ENCODE data around the gene NEU2.
"Not testable (repeated sequence)": the region's sequence is repeated elsewhere in the genome, so short reads cannot be mapped to it uniquely, and the experiment has no call there.

NEU2 gene

GRCh38 chr2:233012301-233012971 is 20.0 kb upstream of the NEU2 start:
- Histone ChIP-seq H3K36me3 (ENCODE audit: control insufficient read depth, insufficient read depth, low read length) (no peaks in the 10 kb centered on the region), H3K4me3 (ENCODE audit: low read depth, low read length) (no peak overlapping the region), H3K4me1 (ENCODE audit: control insufficient read depth, insufficient read depth, low read length) (no peaks in the 10 kb centered on the region), H3K9ac (ENCODE audit: low read depth, low read length) (no peak overlapping the region), H3K27me3 (ENCODE audit: control insufficient read depth, insufficient read depth, low read length) (no peaks in the 10 kb centered on the region), H3K9me3 (ENCODE audit: control insufficient read depth, insufficient read depth, low read length) (no peaks in the 10 kb centered on the region)

GRCh38 chr2:233013027-233013461 is 19.4 kb upstream of the NEU2 start, which contains the start of gene NGEF:
NGEF (minus strand) TSS chr2:233013256; CDS start chr2:232974890, 38,366 bp downstream.
- no peaks in the 10 kb centered on the region for H3K9me3 ChIP-seq (ENCODE audit: control insufficient read depth, insufficient read depth, low read length)
- no peak within 1 kb of the TSS for H3K9ac ChIP-seq (ENCODE audit: low read depth, low read length)
- H3K36me3 ChIP-seq (ENCODE audit: control insufficient read depth, insufficient read depth, low read length): no peaks in the 10 kb centered on the region
- no peaks in the 10 kb centered on the region for H3K4me1 ChIP-seq (ENCODE audit: control insufficient read depth, insufficient read depth, low read length)
- H3K27me3 ChIP-seq (ENCODE audit: control insufficient read depth, insufficient read depth, low read length): no peaks in the 10 kb centered on the region
- no peak within 1 kb of the TSS for H3K4me3 ChIP-seq (ENCODE audit: low read depth, low read length)

- Histone ChIP-seq H3K9ac (ENCODE audit: low read depth, low read length) (no peak overlapping the region), H3K9me3 (ENCODE audit: control insufficient read depth, insufficient read depth, low read length) (no peaks in the 10 kb centered on the region), H3K27me3 (ENCODE audit: control insufficient read depth, insufficient read depth, low read length) (no peaks in the 10 kb centered on the region), H3K4me3 (ENCODE audit: low read depth, low read length) (no peak overlapping the region), H3K36me3 (ENCODE audit: control insufficient read depth, insufficient read depth, low read length) (no peaks in the 10 kb centered on the region), H3K4me1 (ENCODE audit: control insufficient read depth, insufficient read depth, low read length) (no peaks in the 10 kb centered on the region)
Observed at GRCh38 chr2:233013650-233014049, 18.8 kb upstream of the NEU2 start.

GRCh38 chr2:233015019-233015645 is 17.3 kb upstream of the NEU2 start:
- no peaks in the 10 kb centered on the region for H3K27me3 ChIP-seq (ENCODE audit: control insufficient read depth, insufficient read depth, low read length)
- H3K9me3 ChIP-seq (ENCODE audit: control insufficient read depth, insufficient read depth, low read length): no peaks in the 10 kb centered on the region
- H3K36me3 ChIP-seq (ENCODE audit: control insufficient read depth, insufficient read depth, low read length): no peaks in the 10 kb centered on the region
- H3K4me1 ChIP-seq (ENCODE audit: control insufficient read depth, insufficient read depth, low read length): no peaks in the 10 kb centered on the region
- no peak overlapping the region for H3K4me3 ChIP-seq (ENCODE audit: low read depth, low read length)
- H3K9ac ChIP-seq (ENCODE audit: low read depth, low read length): no peak overlapping the region

GRCh38 chr2:233017947-233018346 is 14.5 kb upstream of the NEU2 start:
- Histone ChIP-seq H3K27me3 (ENCODE audit: control insufficient read depth, insufficient read depth, low read length) (no peaks in the 10 kb centered on the region), H3K4me3 (ENCODE audit: low read depth, low read length) (no peak overlapping the region), H3K36me3 (ENCODE audit: control insufficient read depth, insufficient read depth, low read length) (no peaks in the 10 kb centered on the region), H3K9ac (ENCODE audit: low read depth, low read length) (no peak overlapping the region), H3K4me1 (ENCODE audit: control insufficient read depth, insufficient read depth, low read length) (no peaks in the 10 kb centered on the region), H3K9me3 (ENCODE audit: control insufficient read depth, insufficient read depth, low read length) (no peaks in the 10 kb centered on the region)

- H3K36me3 ChIP-seq (ENCODE audit: control insufficient read depth, insufficient read depth, low read length); H3K4me3 ChIP-seq (ENCODE audit: low read depth, low read length); H3K9me3 ChIP-seq (ENCODE audit: control insufficient read depth, insufficient read depth, low read length); H3K27me3 ChIP-seq (ENCODE audit: control insufficient read depth, insufficient read depth, low read length); H3K4me1 ChIP-seq (ENCODE audit: control insufficient read depth, insufficient read depth, low read length); H3K9ac ChIP-seq (ENCODE audit: low read depth, low read length): not testable (repeated sequence)
Observed at GRCh38 chr2:233019610-233020009, 12.9 kb upstream of the NEU2 start.

- Histone ChIP-seq H3K27me3 (ENCODE audit: control insufficient read depth, insufficient read depth, low read length) (no peaks in the 10 kb centered on the region), H3K9me3 (ENCODE audit: control insufficient read depth, insufficient read depth, low read length) (no peaks in the 10 kb centered on the region), H3K4me1 (ENCODE audit: control insufficient read depth, insufficient read depth, low read length) (no peaks in the 10 kb centered on the region), H3K36me3 (ENCODE audit: control insufficient read depth, insufficient read depth, low read length) (no peaks in the 10 kb centered on the region), H3K4me3 (ENCODE audit: low read depth, low read length) (no peak overlapping the region), H3K9ac (ENCODE audit: low read depth, low read length) (no peak overlapping the region)
Observed at GRCh38 chr2:233020454-233020853, 12.0 kb upstream of the NEU2 start.

GRCh38 chr2:233021771-233022170 is 10.7 kb upstream of the NEU2 start:
- no peaks in the 10 kb centered on the region for H3K27me3 ChIP-seq (ENCODE audit: control insufficient read depth, insufficient read depth, low read length)
- peaks cover 3% of the 10 kb centered on the region for H3K4me1 ChIP-seq (ENCODE audit: control insufficient read depth, insufficient read depth, low read length)
- no peaks in the 10 kb centered on the region for H3K36me3 ChIP-seq (ENCODE audit: control insufficient read depth, insufficient read depth, low read length)
- H3K9me3 ChIP-seq (ENCODE audit: control insufficient read depth, insufficient read depth, low read length): no peaks in the 10 kb centered on the region
- no peak overlapping the region for H3K4me3 ChIP-seq (ENCODE audit: low read depth, low read length)
- no peak overlapping the region for H3K9ac ChIP-seq (ENCODE audit: low read depth, low read length)

- Histone ChIP-seq H3K9me3 (ENCODE audit: control insufficient read depth, insufficient read depth, low read length) (no peaks in the 10 kb centered on the region), H3K4me1 (ENCODE audit: control insufficient read depth, insufficient read depth, low read length) (peaks cover 3% of the 10 kb centered on the region), H3K36me3 (ENCODE audit: control insufficient read depth, insufficient read depth, low read length) (no peaks in the 10 kb centered on the region), H3K9ac (ENCODE audit: low read depth, low read length) (no peak overlapping the region), H3K4me3 (ENCODE audit: low read depth, low read length) (no peak overlapping the region), H3K27me3 (ENCODE audit: control insufficient read depth, insufficient read depth, low read length) (no peaks in the 10 kb centered on the region)
Observed at GRCh38 chr2:233022561-233022960, 9.9 kb upstream of the NEU2 start.

GRCh38 chr2:233023007-233023760 is 9.3 kb upstream of the NEU2 start:
- peaks cover 3% of the 10 kb centered on the region for H3K4me1 ChIP-seq (ENCODE audit: control insufficient read depth, insufficient read depth, low read length)
- no peaks in the 10 kb centered on the region for H3K36me3 ChIP-seq (ENCODE audit: control insufficient read depth, insufficient read depth, low read length)
- no peaks in the 10 kb centered on the region for H3K27me3 ChIP-seq (ENCODE audit: control insufficient read depth, insufficient read depth, low read length)
- no peak overlapping the region for H3K9ac ChIP-seq (ENCODE audit: low read depth, low read length)
- H3K4me3 ChIP-seq (ENCODE audit: low read depth, low read length): no peak overlapping the region
- no peaks in the 10 kb centered on the region for H3K9me3 ChIP-seq (ENCODE audit: control insufficient read depth, insufficient read depth, low read length)

- Histone ChIP-seq H3K27me3 (ENCODE audit: control insufficient read depth, insufficient read depth, low read length) (no peaks in the 10 kb centered on the region), H3K4me3 (ENCODE audit: low read depth, low read length) (no peak overlapping the region), H3K9ac (ENCODE audit: low read depth, low read length) (no peak overlapping the region), H3K4me1 (ENCODE audit: control insufficient read depth, insufficient read depth, low read length) (peaks cover 3% of the 10 kb centered on the region), H3K36me3 (ENCODE audit: control insufficient read depth, insufficient read depth, low read length) (no peaks in the 10 kb centered on the region), H3K9me3 (ENCODE audit: control insufficient read depth, insufficient read depth, low read length) (no peaks in the 10 kb centered on the region)
Observed at GRCh38 chr2:233023761-233024410, 8.6 kb upstream of the NEU2 start.

Measured in iPS-15b (cell line).